Measurements from ENCODE around the gene KRT7.
A peak's percentile ranks its signal among the peaks of the same experiment; 100 is the strongest.

The KRT7 gene

DNA sequence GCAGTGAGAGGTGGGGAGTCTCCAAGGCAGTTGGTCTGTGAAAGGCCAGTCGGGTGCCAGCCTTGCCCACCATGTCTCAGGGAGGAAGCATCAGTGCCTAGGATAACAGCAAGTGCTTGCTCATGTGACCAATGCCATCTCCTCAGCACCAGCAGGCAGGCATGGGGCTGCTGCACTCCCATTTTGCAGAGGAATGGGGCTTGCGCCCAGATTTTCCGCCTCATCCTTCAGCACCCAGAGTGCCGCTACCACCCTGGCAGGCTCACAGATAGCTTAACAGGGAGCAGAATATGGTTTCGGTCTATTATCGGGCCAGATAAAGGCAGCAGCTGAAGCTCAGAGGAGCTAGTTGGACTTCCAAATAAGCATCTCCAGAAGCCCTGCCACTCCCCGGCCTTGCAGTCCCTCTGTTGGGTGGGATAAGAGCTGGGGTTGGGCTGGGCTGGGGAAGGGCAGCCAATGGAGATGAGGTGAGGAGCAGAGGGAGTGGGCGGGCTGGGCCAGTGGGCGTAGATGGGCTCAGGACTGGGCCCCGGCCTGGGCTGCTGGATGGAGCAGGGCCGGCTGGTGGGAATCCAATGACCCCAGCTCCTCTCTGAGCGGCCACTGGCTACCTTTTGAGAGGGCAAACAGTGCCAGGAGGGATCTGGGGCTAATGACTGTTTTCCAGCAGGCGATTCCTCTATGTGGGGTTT, 32.8 kb upstream of the KRT7 start:
- no peak for DNase-seq

DNA sequence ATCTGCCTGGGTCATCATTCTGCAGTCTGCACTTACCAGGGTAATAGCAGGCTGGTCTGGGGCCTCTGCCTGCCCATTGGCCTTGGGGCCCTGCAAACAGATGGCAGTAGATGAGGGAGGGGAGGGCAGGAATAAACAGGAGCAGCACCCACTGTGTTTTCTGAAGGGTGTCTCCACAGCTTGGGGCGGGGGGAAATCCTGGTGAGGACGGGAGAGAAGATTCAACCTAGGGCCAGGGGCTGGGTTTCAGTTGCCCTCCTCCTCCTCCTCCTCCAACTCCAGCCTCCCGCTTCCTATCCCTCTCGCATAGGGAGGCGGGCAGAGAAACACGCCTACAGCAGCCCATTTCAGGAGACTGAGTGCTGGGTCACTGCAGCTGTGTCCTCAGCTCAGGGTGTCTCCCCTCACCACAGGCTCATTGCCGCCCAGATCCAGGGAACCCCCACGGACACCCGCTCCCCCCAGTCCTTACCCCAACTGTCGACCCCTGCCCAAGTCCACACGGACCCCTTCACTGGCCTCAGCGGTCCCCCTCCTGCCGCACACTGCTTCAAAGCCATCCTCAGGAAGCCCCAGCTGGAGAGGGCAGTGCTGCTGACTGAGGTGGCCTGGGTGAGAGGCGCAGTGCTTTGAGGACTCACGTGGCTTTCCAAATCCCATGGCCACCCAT, 32.1 kb upstream of the KRT7 start:
- DNase-seq: no peak

DNA sequence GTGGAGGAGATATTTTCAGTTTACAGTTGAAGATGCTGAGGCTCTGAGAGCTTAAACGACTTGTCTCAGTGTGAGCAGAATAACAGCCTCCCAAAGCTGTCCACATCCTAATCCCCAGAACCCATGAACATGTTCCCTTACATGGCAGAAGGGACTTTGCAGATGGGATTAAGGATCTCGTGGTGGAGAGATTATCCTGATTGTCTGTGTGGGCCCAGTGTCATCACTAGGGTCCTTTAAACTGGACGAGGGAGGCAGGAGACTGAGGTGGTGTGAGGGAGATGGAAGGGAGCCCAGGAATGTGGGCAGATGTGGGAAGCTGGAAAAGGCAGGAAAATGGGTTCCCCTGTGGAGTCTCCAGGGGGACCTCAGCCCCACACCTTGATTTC, 31.6 kb upstream of the KRT7 start:
- no peak for DNase-seq

DNA sequence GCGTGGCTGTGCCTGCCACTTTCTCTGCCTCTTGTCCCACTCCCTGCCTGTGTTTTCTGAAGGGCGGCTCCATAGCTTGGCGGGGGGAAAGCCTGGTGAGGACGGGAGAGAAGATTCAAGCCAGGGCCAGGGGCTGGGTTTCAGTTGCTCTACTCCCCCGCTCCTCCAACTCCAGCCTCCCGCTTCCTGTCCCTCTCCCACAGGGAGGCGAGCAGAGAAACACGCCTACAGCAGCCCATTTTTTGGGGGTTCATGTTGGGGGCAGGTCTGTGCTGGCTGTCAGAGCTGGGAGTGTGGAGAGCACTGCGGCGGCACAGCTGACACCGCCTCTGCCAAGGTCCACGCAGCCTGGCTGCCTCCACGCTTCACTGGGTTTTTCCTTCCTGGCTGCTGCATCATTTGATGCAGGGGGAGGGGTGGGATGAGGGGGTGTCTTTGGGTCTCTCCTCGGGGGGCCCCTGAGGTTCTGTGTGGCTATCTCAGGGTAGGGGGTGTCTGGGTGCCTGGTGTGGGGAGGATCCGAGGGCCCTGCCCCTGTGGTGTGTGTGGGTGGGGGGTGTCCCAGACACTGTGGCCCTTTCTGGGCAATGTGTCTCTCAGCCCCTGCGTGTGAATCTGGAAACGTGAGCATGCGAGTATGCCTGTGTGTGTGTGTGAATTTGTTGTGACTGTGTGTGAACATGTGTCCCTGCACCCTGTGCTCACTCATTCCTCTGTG, 30.5 kb upstream of the KRT7 start:
- DNase-seq: no peak

DNA sequence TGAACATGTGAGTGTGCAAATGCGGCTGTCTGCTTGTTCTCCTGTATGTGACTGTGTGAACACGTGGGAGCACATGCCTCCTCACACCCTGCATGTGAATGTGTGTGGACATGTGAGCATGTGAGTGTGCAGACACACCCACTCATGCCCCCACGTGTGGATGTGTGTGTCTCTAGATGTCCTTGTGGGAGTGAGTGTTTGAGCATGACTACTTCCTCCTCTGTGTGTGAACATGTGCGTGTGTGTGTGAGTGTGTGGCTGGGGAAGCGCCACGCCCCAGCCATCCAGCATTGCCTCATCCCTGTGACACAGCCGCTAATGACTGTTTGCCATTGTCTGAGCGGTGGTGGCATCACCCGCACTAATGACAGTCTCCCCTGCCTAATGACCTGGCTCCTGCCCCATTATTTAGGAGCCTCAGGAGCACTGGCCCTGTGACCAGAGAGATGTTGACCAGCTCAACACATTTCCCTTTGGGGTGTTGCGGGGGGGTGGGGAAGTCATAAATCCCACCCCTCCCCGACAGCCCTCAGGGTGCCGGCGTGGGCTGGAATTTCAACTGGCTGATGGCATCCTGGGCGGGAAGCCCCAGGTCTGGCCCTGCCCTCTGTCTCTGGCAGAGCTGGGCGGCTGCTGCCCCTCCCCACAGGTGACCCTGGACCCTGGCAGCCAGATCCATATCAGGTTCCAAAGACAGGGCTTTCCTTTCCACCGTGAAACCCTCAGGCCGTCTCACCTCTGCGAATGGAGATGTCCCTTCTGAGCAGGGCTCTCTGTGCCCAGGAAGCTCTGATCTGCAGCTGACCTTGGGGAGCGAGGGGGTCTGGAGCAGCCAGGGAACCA, 29.7 kb upstream of the KRT7 start:
- DNase-seq: peak; percentile 79

DNA sequence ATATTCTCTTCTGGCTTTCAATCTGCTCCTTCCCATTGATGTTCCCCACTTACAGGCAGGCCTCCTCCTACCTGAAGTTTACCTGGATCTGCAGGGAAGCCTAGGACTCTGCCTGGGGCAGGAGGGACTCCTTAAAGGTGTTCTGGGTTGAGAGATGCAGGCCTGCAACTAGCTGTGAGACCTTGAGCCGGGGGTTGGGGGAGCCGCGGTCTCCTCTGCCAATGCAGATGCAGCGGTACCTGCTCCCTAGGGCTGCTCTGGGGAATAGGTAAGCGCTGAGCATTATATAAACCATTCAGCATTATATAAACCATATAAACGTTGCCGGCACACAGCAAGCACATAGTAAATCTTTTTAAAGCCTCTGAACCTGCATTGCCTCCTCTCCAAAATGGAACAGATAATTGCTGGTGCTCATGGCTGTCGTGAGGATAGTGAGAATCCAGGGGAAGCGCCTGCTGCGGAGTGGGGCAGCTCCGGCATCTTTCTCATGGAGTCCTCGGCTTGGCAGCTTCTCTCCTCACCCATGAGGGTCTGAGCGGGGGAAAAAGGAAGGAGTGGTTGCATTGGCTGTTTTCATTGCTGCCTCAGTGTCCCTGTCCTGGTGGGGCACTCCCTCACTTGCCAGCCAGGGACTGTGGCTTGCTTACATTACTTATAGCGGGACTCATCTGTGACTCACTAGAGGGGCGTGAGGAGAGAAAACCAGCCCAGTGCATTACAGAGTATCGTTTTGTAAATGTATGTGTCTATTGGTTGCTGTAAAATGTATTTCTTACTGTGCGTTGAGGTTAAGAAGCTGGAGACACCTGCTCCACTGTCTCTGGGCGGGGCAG, 28.7 kb upstream of the KRT7 start:
- DNase-seq: no peak

DNA sequence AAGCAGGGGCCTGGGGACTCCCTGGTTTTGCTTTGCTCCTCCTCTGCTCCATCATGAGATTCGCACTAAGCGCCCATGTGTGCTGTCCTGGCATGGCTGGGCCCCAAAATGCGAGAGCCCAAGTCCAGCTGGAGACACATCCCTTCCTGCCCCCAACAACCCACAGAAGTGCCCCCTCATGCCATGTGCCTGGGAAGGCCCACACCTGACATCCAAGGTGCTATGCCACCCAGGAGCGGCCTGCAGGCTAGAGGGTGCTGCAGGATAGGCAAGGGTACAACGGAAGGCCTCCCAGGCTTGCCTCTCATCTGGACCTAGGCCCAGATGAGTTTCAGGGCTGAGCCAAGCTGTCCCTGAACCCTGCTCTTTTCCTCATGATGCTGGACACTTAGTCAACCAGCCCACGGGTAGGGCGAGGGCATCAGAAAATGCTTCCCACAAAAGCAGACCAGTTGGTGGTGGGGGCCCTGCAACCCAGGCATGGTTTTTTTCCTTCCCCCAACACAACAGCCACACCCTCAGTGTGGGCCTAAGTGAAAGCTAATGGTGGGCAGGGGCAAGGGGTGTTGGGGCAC, 28.0 kb upstream of the KRT7 start:
- no peak for DNase-seq

DNA sequence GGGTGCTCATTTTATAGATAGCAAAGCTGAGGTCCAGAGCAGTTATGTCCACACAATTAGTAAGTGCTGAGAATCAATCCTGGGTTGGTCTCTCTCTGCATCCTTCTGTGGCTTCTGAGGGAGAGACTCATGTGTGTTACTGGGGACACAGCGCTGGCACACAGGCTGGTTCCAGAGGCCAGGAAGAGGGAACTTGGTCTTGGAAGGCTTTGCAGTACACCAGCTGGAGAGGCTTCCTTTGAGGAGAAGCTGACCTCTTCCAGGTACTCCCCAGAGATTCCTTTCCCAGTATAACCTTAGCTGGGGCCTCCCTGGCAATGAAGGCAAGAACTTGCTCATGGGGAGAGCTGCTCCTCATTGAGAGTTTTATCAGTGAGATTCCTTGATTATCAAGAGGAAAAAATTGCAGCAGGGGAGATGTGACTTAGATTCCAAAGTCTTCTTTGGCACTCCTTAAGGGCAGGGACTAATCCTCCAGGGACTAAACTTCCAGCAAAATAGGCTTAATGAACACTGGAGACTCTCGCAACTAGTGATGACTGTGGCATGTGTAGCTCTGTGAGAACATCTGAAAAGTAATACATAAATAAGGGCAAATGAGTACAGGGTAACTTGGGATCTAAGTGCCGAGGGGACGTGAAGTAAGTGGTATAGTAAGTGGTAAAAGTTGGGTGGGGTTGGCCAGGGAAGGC, 27.3 kb upstream of the KRT7 start:
- DNase-seq: no peak

DNA sequence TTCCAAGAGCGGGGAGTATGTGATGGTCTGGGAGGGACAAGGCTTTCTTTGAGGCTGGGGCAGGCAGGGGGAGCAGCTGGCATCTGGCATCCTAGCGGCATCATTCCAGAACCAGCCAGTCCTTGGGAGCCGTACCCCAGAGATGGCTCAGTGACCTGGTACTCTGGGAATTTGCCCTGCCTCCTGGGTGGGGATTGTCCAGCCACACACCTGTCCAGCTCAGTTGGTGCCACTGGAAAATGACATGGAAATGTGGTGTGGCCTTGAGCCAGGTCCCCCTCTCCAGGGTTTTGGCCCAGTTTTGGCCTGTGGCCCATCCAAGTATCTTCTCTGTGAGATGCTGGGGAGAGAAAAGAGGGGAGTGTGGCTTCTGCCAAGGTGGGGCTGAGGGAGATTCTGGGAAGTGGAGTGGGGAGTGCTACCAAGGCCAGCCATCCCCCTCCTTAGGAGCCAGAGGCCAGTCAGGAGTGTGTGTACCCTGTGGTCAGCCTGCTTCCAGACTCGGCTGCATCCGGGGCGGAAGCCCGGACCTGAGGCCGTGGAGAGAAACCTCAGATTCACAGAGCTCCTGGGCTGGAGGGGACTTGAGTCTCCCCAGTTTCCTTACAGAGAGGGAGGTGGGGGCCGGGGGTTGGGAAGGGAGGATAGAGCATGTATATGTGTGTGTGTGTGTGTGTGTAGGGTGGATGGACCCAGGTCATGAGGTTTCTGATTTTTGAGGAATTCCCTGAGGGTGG, 26.6 kb upstream of the KRT7 start:
- DNase-seq: no peak

DNA sequence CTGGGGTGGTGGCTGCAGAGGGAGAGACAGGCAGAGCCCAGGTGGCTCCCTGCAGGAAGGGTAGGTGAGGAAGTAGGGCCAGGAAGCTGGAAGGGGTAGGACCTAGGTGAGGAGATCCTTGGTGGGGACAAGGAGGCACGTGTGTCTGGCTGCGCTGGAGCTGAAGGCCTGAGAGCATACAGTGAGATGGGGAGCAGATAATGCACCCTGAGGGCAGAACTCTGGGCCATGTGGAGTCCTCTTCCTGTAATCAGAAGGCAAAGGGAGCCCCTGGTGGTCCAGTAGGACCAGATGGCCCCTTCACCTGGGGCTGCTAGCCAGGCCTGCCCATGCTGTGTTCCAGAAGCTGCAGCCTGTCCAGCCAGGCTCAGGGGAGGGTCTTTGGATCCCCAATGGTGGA, 25.9 kb upstream of the KRT7 start:
- no peak for DNase-seq

DNA sequence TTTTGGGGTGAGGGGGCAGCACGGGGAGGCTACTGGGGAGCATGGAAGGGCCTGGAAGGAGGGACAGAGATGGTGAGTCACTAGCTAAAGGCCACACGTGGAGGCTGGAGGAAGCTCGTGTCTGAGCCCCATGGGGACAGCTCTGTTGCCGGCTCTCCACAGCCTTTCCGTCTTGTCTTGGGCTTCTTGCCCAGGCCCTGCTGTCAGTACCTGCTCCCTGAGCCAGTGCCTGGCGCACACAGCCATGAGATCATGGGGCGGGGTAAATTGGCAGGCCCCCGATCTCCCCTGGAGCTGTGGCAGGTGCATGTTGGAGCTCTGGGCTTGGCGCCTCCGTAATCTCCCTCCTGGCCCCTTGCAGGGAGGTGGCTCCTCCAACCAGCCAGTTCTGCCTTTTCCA, 25.1 kb upstream of the KRT7 start:
- DNase-seq: no peak

DNA sequence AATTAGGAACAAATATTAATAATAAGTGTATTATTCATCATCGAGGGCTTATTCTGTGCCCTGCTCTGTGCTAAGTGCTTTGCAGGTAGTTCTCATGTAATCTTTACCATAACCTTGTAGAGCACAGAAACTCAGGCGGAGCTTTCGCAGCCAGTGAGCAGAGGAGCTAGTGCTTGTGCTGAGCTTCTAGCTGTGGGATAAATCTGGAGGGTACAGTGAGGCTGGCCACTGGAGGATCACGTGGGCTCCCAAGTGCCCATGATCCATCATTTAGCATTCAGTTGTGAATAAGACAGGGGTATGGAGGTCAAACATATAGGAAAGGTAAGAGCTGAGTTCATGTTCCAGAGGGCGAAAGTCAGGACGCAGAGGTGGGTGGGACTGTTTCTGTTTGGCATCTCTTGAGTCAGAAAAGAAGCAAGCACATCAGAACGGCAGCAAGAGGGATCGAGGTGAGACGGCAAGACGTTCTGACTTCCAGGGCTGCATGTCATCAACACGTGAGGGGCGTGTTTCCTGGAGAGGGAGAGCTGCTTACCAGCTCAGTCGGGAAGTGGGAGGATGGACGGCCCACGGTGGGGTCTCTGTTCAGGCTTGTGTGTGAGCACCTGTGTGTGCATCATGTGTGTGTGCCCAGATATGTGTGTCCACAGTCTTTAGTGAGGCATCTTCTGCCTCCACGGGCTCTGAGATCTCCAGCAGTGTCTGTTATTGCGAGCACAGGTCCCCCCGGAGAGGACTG, 24.4 kb upstream of the KRT7 start:
- no peak for DNase-seq

DNA sequence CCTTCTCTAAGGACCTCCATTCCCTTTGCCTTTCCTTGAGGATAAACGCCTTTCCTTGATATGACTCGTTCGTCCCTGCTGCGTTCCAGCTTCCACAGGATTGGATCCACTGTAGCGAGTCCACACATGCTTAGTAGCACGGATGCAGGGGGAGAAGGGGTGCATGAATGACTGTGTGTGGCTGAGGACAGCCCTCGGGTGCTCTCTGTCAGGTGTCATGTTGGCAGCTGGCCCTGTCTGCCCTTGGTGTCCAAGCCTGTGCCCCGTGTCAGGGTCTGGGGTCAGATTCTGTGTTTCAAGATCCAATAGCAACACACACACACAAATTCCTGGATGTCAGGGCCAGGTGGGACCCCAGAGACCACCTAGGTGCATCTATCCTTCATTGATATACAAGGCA, 23.7 kb upstream of the KRT7 start:
- no peak for DNase-seq

DNA sequence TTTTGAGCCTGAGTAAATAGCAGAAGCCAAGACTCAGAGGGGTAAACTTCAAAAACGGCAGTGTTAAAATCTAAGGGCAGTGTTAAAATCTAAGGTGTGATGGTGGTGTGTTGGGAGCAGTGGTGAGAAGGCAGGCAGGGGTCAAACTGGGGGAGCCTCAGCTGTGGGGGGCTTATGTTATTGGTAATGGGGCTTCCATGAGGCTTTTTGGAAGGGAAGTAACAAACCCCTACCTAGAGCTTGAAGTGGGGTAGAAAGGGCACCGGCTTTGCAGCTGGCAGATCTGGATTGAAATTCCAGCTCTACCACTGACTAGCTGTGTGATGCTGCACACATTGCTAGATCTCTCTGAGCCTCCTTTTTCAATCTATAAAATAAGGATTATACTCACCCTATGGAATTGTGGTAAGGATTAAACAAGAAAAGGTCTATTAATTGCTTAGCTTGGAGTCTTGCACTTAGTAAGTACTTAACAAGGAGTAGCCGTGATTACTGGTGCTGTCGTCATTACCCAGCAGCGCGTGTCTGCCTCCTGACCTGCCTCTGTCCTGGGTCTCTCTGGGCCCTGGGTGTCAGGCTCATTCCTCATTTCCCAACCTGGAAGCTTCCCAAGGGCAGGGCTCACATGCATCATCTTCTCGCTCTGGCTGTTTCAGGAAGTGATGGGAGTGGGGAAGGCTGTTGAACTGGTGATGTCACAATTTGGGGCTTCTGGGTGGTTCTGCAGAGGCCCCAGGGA, 22.7 kb upstream of the KRT7 start:
- no peak for DNase-seq

DNA sequence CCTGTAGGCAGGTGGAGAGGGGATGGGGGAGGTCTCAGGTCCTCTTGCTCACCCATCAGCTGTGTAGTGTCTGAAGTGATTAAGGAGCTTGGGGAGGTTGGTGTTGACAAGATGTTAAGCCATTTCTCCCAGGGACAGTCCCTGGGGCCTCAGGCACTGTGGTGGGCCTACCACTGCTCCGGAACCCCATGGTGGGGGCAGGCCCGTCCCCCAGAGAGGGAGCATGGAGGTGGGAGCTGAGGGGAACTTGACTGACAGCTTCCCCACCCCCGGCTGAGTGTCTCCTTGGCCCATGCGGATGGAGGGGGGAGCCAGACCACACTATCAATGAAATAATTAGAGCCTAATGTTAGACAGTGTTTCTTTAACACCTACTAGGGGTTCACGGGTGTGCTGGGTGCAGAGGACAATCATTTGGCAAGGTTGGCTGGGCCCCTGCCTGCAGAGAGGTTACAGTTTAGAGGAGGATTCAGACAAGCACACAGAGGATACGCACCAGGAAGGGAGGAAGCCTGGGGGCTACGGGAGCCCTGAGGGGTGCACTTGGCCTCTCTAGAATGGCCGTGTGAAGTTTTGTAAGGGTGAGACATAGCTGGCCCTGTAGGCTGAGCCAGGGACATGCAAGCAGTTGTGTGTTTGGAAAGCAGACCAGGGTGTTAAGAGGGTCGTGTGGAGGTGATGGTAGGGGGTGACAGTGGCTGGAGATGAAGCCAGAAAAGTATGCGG, 22.0 kb upstream of the KRT7 start:
- no peak for DNase-seq

DNA sequence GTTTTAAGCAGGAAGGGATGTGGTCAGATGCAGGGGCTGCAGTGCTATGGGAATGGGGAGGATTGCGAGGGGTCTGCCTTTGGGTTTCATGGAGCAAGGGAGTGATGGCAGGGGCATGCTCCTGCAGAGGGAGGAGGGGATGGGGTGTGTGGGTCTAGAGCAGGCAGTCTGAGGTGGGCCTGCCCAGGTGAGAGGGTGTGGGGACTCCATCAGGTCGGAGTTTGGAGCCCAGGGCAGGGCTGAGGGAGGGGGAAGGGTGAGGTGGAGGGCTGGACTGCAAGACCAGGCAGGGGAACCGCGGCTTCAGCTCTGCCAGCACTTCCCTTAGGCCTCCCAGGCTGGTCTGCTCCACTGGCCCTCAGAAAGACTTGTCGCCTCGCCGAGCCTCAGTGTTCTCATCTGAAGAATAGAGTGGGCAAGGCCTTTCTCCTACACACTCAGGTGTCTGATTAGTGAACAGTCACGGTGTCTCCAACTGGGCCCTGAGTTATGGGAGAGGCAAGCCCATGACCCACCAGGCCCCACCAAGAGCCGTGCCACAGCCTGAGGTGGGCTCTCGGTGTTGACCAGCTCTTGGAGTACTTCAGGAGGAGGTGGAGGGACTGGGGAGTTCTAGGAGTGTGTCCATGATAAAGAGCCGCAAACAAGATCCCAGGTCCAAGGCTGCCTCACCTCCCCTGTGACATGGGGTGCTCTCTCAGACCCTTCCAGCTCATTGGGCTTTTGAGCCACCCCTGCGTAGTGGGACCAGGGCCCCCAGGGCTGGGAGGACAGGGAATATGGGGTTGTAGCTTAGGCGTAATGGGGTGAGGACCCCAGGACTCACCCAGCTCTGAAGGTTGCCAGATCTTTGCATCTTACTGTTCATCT, 21.1 kb upstream of the KRT7 start:
- no peak for DNase-seq
